OCI-LY1 (cell line): ENCODE data around the gene MICAL2.

ENCODE experiments used
- H2AFZ ChIP-seq: fragments of 200-600 bp; sonication (generic), shearing (Covaris generic); 2 replicates; pipeline ENCODE4 v1.6.0; 2014; ENCODE audit warnings: antibody characterized with exemption, mild to moderate bottlenecking, low read length
- H3F3A ChIP-seq: fragments of 200-600 bp; sonication (generic), shearing (Covaris generic); 2 replicates; pipeline ENCODE4 v1.6.0; 2014; ENCODE audit warnings: mild to moderate bottlenecking, antibody characterized with exemption, low read length, moderate library complexity; ENCODE audit not compliant: insufficient read depth
- H3K27ac ChIP-seq: fragments of 200-600 bp; sonication (generic); 2 replicates; pipeline ENCODE4 v1.5.1; 2014; ENCODE audit warnings: low read length, mixed run types, mild to moderate bottlenecking, low read depth; ENCODE audit not compliant: poor library complexity, severe bottlenecking
- H3K27me3 ChIP-seq: fragments of 200-600 bp; sonication (generic); 2 replicates; pipeline ENCODE4 v1.6.0; 2014; ENCODE audit warnings: antibody characterized with exemption, mild to moderate bottlenecking, low read length, moderate library complexity; ENCODE audit not compliant: insufficient read depth
- H3K36me3 ChIP-seq: fragments of 200-600 bp; sonication (generic); 2 replicates; pipeline ENCODE4 v1.6.1; 2014; ENCODE audit warnings: mild to moderate bottlenecking, antibody characterized with exemption, low read length, moderate library complexity, mixed read lengths; ENCODE audit not compliant: insufficient read depth
- H3K4me1 ChIP-seq: fragments of 200-600 bp; sonication (generic); 2 replicates; pipeline ENCODE4 v1.5.1; 2014; ENCODE audit warnings: mild to moderate bottlenecking, low read length, moderate library complexity; ENCODE audit not compliant: insufficient read depth, severe bottlenecking
- H3K4me2 ChIP-seq: fragments of 200-600 bp; sonication (generic), shearing (Covaris generic); 2 replicates; pipeline ENCODE4 v1.6.1; 2014; ENCODE audit warnings: low read length
- H3K4me3 ChIP-seq: fragments of 200-600 bp; sonication (generic); 2 replicates; pipeline ENCODE4 v1.5.1; 2014; ENCODE audit warnings: low read length, low read depth, mild to moderate bottlenecking, mixed read lengths; ENCODE audit not compliant: poor library complexity, severe bottlenecking
- H3K79me2 ChIP-seq: fragments of 200-600 bp; shearing (Covaris generic); 2 replicates; pipeline ENCODE4 v1.6.1; 2016; ENCODE audit warnings: mixed run types, low read length, mixed read lengths; ENCODE audit not compliant: insufficient read depth
- H3K9ac ChIP-seq: fragments of 200-600 bp; sonication (generic), shearing (Covaris generic); 2 replicates; pipeline ENCODE4 v1.6.1; 2014; ENCODE audit warnings: mild to moderate bottlenecking, low read length, mixed read lengths
- H3K9me2 ChIP-seq: fragments of 200-600 bp; sonication (generic), shearing (Covaris generic); 2 replicates; pipeline ENCODE4 v1.6.1; 2014; ENCODE audit warnings: low read depth, mild to moderate bottlenecking, low read length, mixed read lengths
- H3K9me3 ChIP-seq: fragments of 200-600 bp; shearing (Covaris generic); 2 replicates; pipeline ENCODE4 v1.6.1; 2014; ENCODE audit warnings: low read length, mixed read lengths
- H4K20me1 ChIP-seq: fragments of 200-600 bp; sonication (generic), shearing (Covaris generic); 2 replicates; pipeline ENCODE4 v1.6.0; 2016; ENCODE audit warnings: mild to moderate bottlenecking, low read length; ENCODE audit not compliant: insufficient read depth
- CTCF ChIP-seq: fragments of 200-600 bp; sonication (generic), shearing (Covaris generic); IDR thresholded peaks from 2 replicates; pipeline ENCODE4 v1.5.1; 2017; ENCODE audit warnings: mild to moderate bottlenecking, antibody characterized with exemption, low read length, moderate library complexity, mixed read lengths
- EZH2 ChIP-seq: fragments of 200-600 bp; sonication (generic), shearing (Covaris generic); IDR thresholded peaks from 2 replicates; pipeline ENCODE4 v1.8.0; 2017; ENCODE audit warnings: borderline replicate concordance, mixed run types, mild to moderate bottlenecking, antibody characterized with exemption, low read length, moderate library complexity, mixed read lengths

Gene MICAL2

GRCh38 chr11:12219757-12220156 lies 109.4 kb downstream of the MICAL2 start:
- Histone ChIP-seq H3K9me2 (no peaks in the 10 kb centered on the region), H2AFZ (no peak overlapping the region), H4K20me1 (no peaks in the 10 kb centered on the region), H3K4me1 (no peaks in the 10 kb centered on the region), H3K4me2 (no peak overlapping the region), H3K27me3 (no peaks in the 10 kb centered on the region), H3K79me2 (no peaks in the 10 kb centered on the region), H3K9me3 (no peaks in the 10 kb centered on the region), H3K27ac (no peak overlapping the region), H3K4me3 (no peak overlapping the region), H3K9ac (no peak overlapping the region), H3K36me3 (no peaks in the 10 kb centered on the region), H3F3A (no peaks in the 10 kb centered on the region)
- TF ChIP-seq CTCF = no peak
- no peak for TF ChIP-seq EZH2

- H3F3A ChIP-seq = no peaks in the 10 kb centered on the region
- no peak overlapping the region for H3K4me3 ChIP-seq
- no peaks in the 10 kb centered on the region for H3K4me1 ChIP-seq
- no peak overlapping the region for H2AFZ ChIP-seq
- no peak overlapping the region for H3K9ac ChIP-seq
- no peaks in the 10 kb centered on the region for H4K20me1 ChIP-seq
- H3K9me3 ChIP-seq = no peaks in the 10 kb centered on the region
- TF ChIP-seq EZH2 (no peak), CTCF (no peak)
- H3K79me2 ChIP-seq = no peaks in the 10 kb centered on the region
- H3K27ac ChIP-seq = no peak overlapping the region
- no peaks in the 10 kb centered on the region for H3K9me2 ChIP-seq
- H3K27me3 ChIP-seq = no peaks in the 10 kb centered on the region
- H3K36me3 ChIP-seq = no peaks in the 10 kb centered on the region
- no peak overlapping the region for H3K4me2 ChIP-seq
These were observed 109.9 kb downstream of the MICAL2 start for GRCh38 chr11:12220305-12220704.

- no peaks in the 10 kb centered on the region for H3K36me3 ChIP-seq
- H3K9me3 ChIP-seq = no peaks in the 10 kb centered on the region
- no peak overlapping the region for H2AFZ ChIP-seq
- no peak overlapping the region for H3K4me3 ChIP-seq
- no peaks in the 10 kb centered on the region for H4K20me1 ChIP-seq
- no peak overlapping the region for H3K9ac ChIP-seq
- no peak overlapping the region for H3K27ac ChIP-seq
- no peaks in the 10 kb centered on the region for H3K27me3 ChIP-seq
- no peaks in the 10 kb centered on the region for H3K4me1 ChIP-seq
- H3K9me2 ChIP-seq = no peaks in the 10 kb centered on the region
- TF ChIP-seq CTCF (no peak), EZH2 (no peak)
- H3K4me2 ChIP-seq = no peak overlapping the region
- H3K79me2 ChIP-seq = no peaks in the 10 kb centered on the region
- H3F3A ChIP-seq = no peaks in the 10 kb centered on the region
These were observed 110.7 kb downstream of the MICAL2 start for GRCh38 chr11:12221051-12221535.
